ENCODE measurements around the gene RHBDD1. TPM values are rescaled to one million over a fixed set of nuclear protein-coding genes. Genes with fewer than 3 reads are reported as not detected.

Gene RHBDD1
- total RNA-seq, 2 donors from 2014 or later: 35.2 to 46.2 TPM

DNA sequence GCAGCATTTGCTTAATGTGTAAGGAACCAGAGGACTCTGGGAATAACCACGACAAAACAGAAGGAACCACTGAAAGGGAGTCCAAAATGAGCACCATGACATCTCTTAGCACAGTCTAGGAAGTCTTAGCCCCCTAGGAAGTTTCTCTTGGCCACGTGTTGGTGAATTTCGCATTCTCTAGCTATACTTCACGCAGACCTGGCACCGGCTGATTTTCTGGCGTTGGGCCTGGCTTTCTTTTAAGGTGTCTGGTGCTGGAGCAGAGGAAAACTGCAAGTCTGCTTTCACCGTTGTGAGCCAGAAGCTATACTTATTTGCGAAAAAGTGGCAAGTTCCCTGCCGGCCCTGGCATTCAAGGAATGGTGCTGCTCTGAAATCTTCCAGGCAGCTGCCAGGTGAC is 171.3 kb downstream of the RHBDD1 start:
- TF ChIP-seq, protein P1, sequence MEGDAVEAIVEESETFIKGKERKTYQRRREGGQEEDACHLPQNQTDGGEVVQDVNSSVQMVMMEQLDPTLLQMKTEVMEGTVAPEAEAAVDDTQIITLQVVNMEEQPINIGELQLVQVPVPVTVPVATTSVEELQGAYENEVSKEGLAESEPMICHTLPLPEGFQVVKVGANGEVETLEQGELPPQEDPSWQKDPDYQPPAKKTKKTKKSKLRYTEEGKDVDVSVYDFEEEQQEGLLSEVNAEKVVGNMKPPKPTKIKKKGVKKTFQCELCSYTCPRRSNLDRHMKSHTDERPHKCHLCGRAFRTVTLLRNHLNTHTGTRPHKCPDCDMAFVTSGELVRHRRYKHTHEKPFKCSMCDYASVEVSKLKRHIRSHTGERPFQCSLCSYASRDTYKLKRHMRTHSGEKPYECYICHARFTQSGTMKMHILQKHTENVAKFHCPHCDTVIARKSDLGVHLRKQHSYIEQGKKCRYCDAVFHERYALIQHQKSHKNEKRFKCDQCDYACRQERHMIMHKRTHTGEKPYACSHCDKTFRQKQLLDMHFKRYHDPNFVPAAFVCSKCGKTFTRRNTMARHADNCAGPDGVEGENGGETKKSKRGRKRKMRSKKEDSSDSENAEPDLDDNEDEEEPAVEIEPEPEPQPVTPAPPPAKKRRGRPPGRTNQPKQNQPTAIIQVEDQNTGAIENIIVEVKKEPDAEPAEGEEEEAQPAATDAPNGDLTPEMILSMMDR (conservative IDR thresholded peaks at IDR 0.05): no peak
- Histone ChIP-seq H3K27me3 (ENCODE audit: control insufficient read depth, insufficient read depth, low read length, poor library complexity, severe bottlenecking) (no peaks in the 10 kb centered on the region), H3K27ac (ENCODE audit: low read depth, low read length) (no peak overlapping the region), H3K4me1 (ENCODE audit: control insufficient read depth, insufficient read depth, low read length) (no peaks in the 10 kb centered on the region), H3K36me3 (ENCODE audit: control insufficient read depth, insufficient read depth, low read length) (no peaks in the 10 kb centered on the region), H3K9ac (ENCODE audit: extremely low read depth, low read length, poor library complexity, severe bottlenecking) (no peak overlapping the region), H3K4me3 (ENCODE audit: low read length) (no peak overlapping the region), H3K9me3 (ENCODE audit: control insufficient read depth, low read length) (no peaks in the 10 kb centered on the region)
- Mint-ChIP-seq H3K27me3 (ENCODE audit: insufficient read depth) (no peaks in the 10 kb centered on the region), H3K4me1 (peaks cover 4% of the 10 kb centered on the region), H3K36me3 (ENCODE audit: low read depth) (no peaks in the 10 kb centered on the region), H3K4me3 (no peak overlapping the region), H3K27ac (no peak overlapping the region), H3K9me3 (no peaks in the 10 kb centered on the region)
- DNase-seq: no peak
- WGBS, 2 experiments (ENCODE audit: insufficient coverage in 1 of 2, insufficient read length in 1 of 2): 60 to 79% methylated on average over 4 to 9 of the region's 9 CpGs

DNA sequence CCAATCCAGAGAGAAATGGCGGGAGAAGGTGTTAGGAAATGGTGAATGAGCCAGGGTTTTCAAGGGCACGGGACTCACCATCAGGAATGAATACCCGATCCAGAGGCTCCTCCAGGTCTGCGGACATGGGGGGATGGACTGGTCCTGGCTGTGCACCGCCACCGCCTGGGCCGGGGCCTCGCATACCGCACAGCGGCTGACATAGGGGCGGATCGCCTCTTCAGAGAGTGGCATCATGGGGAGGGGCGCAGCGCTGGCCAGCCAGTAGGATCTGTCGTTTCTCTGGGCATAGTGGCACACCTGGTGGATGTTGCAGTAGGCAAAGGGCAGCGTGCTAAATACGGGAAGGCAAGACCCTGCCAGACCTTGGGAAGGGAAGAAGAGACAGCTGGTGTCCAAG is 172.1 kb downstream of the RHBDD1 start:
- TF ChIP-seq, protein P1 (conservative IDR thresholded peaks at IDR 0.05): no peak
- Histone ChIP-seq H3K9me3 (ENCODE audit: control insufficient read depth, low read length) (no peaks in the 10 kb centered on the region), H3K27ac (ENCODE audit: low read depth, low read length) (no peak overlapping the region), H3K36me3 (ENCODE audit: control insufficient read depth, insufficient read depth, low read length) (no peaks in the 10 kb centered on the region), H3K4me3 (ENCODE audit: low read length) (no peak overlapping the region), H3K9ac (ENCODE audit: extremely low read depth, low read length, poor library complexity, severe bottlenecking) (no peak overlapping the region), H3K27me3 (ENCODE audit: control insufficient read depth, insufficient read depth, low read length, poor library complexity, severe bottlenecking) (no peaks in the 10 kb centered on the region), H3K4me1 (ENCODE audit: control insufficient read depth, insufficient read depth, low read length) (no peaks in the 10 kb centered on the region)
- DNase-seq: no peak
- Mint-ChIP-seq H3K36me3 (ENCODE audit: low read depth) (no peaks in the 10 kb centered on the region), H3K4me3 (no peak overlapping the region), H3K27me3 (ENCODE audit: insufficient read depth) (no peaks in the 10 kb centered on the region), H3K9me3 (no peaks in the 10 kb centered on the region), H3K27ac (no peak overlapping the region), H3K4me1 (no peaks in the 10 kb centered on the region)
- WGBS, 2 experiments (ENCODE audit: insufficient coverage in 1 of 2, insufficient read length in 1 of 2): 93 to 99% methylated on average over 13 to 17 of the region's 17 CpGs

DNA sequence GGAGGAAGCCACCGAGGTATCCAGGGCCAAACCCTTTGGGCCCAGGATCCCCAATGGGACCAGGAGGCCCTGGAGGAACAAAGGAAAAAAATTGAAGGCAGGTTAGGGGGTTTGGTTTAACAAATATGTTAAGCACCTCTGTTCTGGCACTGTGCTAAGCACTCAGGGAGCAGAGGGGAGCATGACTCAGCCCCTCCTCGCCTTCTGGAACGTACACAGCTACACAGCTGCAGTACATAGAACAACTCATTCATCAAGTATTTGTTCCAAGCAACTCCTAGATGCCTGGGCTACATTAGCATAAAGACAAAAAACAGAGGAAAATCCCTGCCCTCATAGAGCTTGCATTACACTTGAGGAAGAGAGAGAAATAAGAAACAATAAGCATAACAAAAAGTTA is 174.6 kb downstream of the RHBDD1 start:
- H3K27ac ChIP-seq (ENCODE audit: low read depth, low read length): no peak overlapping the region
- TF ChIP-seq, protein P1 (conservative IDR thresholded peaks at IDR 0.05): no peak
- no peaks in the 10 kb centered on the region for H3K36me3 Mint-ChIP-seq (ENCODE audit: low read depth)
- no peak overlapping the region for H3K27ac Mint-ChIP-seq
- H3K9me3 ChIP-seq (ENCODE audit: control insufficient read depth, low read length): no peaks in the 10 kb centered on the region
- H3K4me1 ChIP-seq (ENCODE audit: control insufficient read depth, insufficient read depth, low read length): no peaks in the 10 kb centered on the region
- no peaks in the 10 kb centered on the region for H3K4me1 Mint-ChIP-seq
- no peak overlapping the region for H3K4me3 Mint-ChIP-seq
- H3K4me3 ChIP-seq (ENCODE audit: low read length): no peak overlapping the region
- no peak overlapping the region for H3K9ac ChIP-seq (ENCODE audit: extremely low read depth, low read length, poor library complexity, severe bottlenecking)
- 55 to 61% methylated on average over 3 of the region's 3 CpGs for WGBS, 2 experiments (ENCODE audit: insufficient coverage in 1 of 2, insufficient read length in 1 of 2)
- no peaks in the 10 kb centered on the region for H3K36me3 ChIP-seq (ENCODE audit: control insufficient read depth, insufficient read depth, low read length)
- no peaks in the 10 kb centered on the region for H3K27me3 ChIP-seq (ENCODE audit: control insufficient read depth, insufficient read depth, low read length, poor library complexity, severe bottlenecking)
- DNase-seq: no peak
- no peaks in the 10 kb centered on the region for H3K27me3 Mint-ChIP-seq (ENCODE audit: insufficient read depth)
- H3K9me3 Mint-ChIP-seq: no peaks in the 10 kb centered on the region

Measured in endodermal cell (in vitro differentiated cells).